Loucy (cell line): ENCODE results near the gene ARHGEF16.

ENCODE experiments used
- EZH2phosphoT487 ChIP-seq: fragments of 200-600 bp; IDR thresholded peaks from 2 replicates; pipeline ENCODE4 v1.6.1; 2018; ENCODE audit warnings: antibody characterized with exemption, mild to moderate bottlenecking, moderate library complexity, borderline replicate concordance
- TF ChIP-seq, protein P1 (sequence below): fragments of 200-600 bp; sonication (generic); conservative IDR thresholded peaks from 2 replicates; pipeline ENCODE4 v1.5.1; 2014; ENCODE audit warnings: mild to moderate bottlenecking, antibody characterized with exemption, low read length

DNA sequence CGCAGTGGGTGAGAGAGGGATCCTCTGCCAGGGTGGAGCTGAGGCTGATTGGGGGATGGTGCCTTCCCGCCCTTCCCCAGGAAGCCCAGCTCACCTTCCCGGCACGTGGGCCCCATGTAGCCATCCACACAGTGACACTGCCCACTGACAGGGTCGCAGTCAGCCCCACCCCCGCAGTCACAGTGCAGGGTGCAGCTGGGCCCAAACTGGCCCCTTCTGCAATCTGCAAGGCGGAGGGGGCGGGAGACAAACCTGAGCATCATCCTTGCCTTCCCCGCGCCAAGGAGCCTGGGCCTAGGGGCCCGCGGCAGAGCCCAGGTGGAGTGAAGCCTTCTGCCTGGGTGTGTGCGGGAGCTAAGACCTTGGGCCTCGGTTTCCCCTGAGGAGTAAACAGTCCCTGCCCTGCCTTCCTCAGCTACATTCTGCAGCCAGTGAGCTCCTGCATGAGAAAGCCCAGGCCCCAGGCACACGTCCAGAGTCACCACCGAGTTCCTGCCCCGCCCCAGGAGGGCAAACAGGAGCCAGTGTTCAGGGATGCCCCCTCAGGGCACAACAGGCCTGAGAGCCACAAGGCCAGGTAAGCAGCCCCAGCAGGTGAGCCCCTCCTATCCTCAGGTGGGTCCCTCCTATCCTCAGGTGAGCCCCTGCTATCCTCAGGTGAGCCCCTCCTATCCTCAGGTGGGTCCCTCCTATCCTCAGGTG, 38.2 kb downstream of the ARHGEF16 start:
- TF ChIP-seq, protein P1, sequence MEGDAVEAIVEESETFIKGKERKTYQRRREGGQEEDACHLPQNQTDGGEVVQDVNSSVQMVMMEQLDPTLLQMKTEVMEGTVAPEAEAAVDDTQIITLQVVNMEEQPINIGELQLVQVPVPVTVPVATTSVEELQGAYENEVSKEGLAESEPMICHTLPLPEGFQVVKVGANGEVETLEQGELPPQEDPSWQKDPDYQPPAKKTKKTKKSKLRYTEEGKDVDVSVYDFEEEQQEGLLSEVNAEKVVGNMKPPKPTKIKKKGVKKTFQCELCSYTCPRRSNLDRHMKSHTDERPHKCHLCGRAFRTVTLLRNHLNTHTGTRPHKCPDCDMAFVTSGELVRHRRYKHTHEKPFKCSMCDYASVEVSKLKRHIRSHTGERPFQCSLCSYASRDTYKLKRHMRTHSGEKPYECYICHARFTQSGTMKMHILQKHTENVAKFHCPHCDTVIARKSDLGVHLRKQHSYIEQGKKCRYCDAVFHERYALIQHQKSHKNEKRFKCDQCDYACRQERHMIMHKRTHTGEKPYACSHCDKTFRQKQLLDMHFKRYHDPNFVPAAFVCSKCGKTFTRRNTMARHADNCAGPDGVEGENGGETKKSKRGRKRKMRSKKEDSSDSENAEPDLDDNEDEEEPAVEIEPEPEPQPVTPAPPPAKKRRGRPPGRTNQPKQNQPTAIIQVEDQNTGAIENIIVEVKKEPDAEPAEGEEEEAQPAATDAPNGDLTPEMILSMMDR, result no peak
- TF ChIP-seq EZH2phosphoT487, result no peak
